HG03097 (cell line): ENCODE data around the gene TECPR2.

Experiments used
- ATAC-seq: cut with Tn5 transposase; IDR thresholded peaks from one replicate; pipeline ENCODE4 v1.9.1; 2021; ENCODE audit not compliant: unreplicated experiment, low FRiP score

Gene TECPR2

GRCh38 chr14:102491786-102492530, 129.2 kb downstream of the TECPR2 start:
- ATAC-seq = no peak

- ATAC-seq = no peak
These were observed 129.8 kb downstream of the TECPR2 start for GRCh38 chr14:102492531-102492910.

- no peak for ATAC-seq
These were observed 130.4 kb downstream of the TECPR2 start for GRCh38 chr14:102493096-102493495.

- no peak for ATAC-seq
These were observed 130.8 kb downstream of the TECPR2 start for GRCh38 chr14:102493585-102493984.

DNA sequence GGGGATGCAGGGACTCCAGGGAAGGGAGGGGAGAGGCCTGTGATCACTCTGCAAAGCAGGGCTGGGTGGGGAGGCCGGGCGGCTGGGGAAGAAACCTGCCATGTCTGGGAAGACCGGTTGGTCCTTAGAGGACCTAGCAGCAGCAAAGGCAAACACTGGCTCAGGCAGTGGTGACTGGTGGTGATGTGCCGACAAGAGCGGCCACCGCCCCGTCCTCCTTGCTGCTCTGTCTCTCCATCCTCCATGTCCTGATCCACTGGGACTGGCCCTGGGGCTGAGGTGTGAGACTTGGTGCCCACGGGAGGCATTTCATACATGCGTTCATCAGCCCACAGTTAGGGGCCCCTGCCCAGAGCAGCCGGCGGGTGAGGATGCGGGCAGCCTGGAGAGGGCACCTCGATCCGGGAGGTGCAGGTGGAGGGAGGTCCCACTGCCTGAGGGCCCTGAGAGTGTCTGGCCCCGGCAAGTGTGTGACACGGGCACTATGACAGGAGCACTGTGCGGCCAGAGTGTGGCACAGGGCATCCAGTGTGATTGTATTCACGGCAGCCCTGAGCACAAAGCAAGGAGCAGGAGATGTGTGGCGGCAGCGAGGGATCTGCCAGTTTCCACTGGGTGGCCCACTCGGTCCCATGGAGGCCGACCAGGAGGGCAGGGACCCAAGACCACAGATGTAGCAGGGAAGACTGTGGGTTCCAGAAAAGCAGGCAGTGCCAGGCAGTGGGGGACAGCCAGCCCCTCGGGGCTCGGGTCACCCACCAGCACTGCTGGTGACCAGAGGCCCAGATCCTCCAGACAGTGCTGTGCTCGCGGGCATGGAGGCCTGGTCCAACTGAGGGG, 133.0 kb downstream of the TECPR2 start:
- no peak for ATAC-seq

- no peak for ATAC-seq
These were observed 133.6 kb downstream of the TECPR2 start for GRCh38 chr14:102496331-102496691.

DNA sequence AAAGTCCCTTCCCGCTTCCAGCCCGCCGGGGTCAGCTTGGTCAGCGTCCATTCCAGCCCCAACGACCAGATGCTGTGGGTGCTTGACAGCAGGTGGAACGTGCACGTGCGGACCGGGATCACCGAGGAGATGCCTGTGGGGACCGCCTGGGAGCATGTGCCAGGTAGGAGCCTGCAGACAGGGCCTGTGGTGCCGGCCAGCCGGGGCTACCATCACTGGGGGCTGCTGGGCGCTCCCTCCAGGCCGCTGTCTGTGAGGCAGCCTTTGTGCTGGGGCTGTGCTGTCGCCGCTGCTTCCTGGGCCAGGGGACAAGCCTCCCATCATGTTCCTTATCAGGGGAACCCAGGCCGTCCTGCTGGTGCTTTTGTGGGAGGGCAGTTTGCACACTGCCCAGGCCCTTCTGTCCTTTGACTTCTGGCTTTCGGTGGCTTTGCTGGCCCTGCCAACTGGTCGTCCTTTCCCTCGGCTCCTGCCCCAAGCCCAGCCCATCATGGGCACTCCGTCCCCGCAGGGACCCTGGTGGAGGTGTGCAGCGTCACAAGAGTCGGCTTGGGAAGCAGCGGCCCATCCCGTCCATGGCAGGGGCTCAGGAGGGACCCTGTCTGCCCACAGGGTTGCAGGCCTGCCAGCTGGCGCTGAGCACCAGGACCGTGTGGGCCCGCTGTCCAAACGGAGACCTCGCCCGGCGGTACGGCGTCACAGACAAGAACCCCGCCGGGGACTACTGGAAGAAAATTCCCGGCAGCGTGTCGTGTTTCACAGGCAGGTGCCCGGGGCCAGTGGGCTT, 134.4 kb downstream of the TECPR2 start:
- ATAC-seq = no peak

DNA sequence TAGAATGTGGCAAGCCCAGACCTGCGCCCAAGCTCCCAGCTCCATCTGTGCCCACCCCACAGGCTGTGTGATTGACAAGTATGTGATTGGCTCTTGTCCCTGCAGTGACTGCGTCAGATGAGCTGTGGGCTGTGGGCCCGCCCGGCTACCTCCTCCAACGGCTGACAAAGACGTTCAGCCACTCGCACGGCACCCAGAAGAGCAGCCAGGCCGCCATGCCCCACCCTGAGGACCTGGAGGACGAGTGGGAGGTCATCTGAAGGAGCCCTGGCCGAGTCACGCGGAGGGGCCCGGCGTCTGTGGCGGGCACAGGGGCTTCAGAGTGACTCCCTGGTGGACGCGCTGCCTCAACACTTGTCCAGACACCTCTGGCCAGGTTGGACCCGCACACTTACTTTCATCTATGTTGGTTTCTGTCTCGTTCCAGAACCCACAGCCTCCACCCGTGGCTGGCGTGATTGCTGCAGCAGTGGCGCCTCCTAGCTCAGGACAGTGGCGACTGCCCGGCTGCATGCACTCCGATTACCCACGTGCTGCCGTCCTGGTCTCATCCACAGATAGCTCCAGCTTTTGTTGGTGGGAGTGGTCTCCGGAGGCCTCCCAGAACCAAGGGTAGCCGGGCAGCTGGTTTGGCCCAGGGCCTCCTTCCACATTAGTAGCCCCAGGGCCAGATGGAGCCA, 135.4 kb downstream of the TECPR2 start:
- no peak for ATAC-seq

DNA sequence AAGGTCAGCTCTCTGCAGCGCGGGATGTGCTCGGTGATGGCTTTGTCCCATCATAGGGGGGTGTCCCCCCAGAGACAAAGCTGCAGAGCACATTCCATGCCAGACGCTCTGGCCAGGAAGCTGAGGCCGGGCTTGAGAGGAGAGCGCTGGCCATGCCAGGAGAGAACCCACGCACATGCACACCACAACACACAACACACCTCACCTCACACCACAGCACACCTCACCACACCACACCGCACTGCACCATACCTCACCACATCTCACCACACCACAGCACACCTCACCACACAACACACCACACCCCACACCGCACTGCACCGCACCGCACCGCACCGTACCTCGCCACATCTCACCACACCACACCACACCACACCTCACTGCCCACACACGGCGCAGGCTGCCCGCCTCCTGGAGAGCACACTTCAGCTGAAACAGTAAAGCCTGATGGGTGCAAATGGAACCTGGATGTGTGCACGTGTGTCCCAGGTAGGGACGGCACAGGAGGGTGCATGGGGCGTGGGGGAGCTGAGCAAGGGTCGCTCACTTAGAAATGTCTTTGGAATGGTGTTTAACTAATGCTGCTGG, 136.0 kb downstream of the TECPR2 start:
- no peak for ATAC-seq

DNA sequence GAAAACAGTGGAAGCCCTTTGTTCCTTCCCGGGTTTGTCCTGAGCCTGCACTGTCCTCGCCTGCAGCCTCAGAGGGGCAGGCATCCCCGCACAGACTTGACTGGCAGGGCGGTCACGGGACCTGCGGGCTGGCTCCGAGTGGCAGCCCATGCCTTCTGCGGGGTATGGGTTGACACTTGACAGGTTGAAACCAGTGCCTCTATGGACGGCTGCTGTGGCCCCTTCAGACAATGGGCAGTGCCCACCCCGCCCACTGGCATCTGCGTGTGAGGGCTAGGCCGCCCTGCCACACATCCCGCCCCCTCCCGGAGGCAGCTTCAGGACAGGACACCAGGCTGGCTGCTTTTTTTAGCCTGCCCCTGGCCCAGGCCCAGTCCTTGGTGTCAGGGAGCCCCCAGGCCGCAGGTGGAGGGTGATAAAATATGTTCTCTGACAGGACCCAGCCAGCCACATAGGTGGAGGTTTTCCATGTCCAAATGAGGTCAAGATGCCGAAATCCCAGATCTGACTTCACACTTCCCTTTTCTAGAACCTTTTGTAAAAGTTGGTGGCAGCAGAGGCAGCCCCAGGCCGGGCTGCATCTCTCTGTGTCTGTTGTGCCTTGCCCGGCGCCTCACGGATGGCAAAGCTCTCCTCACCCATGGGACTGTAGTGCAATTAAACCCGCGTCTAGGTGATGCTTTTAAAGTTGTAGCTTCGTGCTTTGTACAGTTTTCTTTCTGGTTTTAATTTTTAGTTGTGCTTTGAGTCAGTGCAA, 136.8 kb downstream of the TECPR2 start:
- no peak for ATAC-seq

GRCh38 chr14:102500158-102500662, 137.5 kb downstream of the TECPR2 start:
- no peak for ATAC-seq

DNA sequence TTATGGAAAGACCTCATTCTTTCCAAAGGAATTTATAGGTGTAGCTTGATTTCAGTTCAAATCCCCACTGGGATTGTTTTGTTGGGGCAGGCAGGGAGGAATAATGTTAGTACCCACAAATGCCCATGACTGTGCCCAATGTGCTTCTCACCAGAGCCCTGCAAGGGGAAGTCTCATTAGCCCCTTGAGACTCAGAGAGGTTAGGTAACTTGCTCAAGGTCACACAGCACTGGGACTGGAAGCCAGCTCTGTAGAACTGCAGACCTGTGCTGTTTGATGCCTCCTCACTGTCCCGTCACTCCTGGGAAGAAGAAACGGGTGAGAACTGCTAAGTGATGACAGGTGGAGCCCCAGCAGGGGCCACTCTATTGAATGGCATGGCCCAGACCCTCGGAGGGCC, 138.0 kb downstream of the TECPR2 start:
- ATAC-seq = no peak

DNA sequence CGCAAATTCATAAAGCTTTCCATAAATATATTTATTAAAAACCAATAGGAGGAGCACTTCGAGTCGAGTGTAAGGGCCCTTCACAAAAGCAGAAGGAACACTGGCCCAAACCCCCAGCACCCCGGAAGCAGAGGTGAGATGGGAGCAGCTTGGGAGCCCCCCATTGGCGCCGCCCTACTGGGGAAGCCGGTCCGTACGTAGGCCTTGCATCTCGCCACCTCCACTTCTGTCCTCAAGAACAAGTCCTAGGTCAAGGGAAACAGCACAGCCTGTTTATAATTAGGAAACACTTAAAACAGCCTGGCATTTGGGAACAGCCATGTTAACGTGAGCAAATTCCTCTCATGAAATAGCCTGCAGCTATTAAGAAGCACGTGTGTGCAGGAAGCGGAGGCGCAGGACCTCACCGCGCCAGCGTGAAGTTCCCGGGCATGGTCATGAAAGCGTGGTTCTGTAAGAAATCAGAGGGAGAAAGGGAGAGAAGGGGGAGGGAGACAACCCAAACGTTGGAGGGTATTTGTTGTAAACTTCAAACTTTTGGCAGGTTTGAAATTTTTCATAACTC, 139.1 kb downstream of the TECPR2 start:
- no peak for ATAC-seq

DNA sequence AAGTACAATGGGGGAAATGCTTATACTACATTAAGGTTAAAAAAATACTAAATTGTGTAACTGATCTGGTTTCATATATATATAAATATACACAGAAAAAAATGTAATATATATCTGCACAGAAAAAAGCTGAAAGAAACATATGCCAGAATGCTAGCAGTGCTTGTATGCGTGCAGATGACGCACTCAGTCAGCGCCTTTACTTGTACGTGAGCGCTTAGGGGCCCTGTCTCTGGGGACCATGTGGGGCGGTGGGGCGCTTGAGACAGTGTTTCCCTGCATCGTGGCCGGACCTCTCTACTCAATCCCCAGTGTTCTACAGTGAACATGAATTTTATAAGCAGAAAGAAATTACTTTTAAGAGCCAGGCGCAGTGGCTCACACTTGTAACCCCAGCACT, 139.8 kb downstream of the TECPR2 start:
- ATAC-seq = no peak

- no peak for ATAC-seq
These were observed 141.0 kb downstream of the TECPR2 start for GRCh38 chr14:102503641-102504327.

DNA sequence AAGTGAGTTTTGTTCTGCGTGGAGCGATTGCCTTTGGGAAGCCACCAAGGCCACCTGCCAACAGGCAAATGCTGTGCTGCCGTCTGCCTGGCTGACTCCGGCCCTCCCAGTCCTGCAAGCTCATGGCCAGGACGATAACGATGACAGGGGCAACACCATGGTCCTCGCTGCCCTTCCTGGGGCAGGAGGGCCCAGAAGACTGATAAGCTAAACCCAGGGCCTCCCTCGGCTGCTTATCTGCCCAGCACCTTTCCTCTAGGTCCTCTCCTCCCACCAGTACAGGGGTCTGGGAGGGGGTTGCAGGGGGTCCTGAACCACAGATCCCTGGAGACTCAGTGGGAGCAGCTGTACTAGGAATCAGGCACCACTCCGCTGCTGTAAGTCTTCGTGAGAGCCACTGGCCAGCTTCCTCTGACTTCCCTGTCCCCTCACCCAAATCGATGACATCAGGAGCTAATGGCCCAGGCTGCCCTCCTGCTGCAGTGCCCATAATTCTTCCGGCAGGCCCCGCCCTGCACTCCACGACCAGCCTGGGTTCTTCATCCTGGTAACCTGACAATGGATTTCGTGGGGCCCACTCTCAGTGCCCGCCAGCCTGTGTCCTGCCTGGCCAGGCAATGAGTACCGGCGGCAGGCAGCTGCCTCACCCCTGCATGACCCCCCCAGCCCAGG, 141.7 kb downstream of the TECPR2 start:
- no peak for ATAC-seq

GRCh38 chr14:102505000-102505619, 142.4 kb downstream of the TECPR2 start:
- no peak for ATAC-seq
